ENCODE measurements around the gene LAMA5.

Gene LAMA5

GRCh38 chr20:62336775-62337557, 30.1 kb downstream of the LAMA5 start:
- TF ChIP-seq EP300 (IDR thresholded peaks at IDR 0.05; ENCODE audit: borderline replicate concordance) (0 out of 2 replicates have a peak, but pooled peaks have one; percentile 13), YY1 (IDR thresholded peaks at IDR 0.05; ENCODE audit: low read depth) (no peak), REST (IDR thresholded peaks at IDR 0.05; ENCODE audit: low read depth) (no peak), RAD21 (IDR thresholded peaks at IDR 0.05; ENCODE audit: low read depth) (no peak)

DNA sequence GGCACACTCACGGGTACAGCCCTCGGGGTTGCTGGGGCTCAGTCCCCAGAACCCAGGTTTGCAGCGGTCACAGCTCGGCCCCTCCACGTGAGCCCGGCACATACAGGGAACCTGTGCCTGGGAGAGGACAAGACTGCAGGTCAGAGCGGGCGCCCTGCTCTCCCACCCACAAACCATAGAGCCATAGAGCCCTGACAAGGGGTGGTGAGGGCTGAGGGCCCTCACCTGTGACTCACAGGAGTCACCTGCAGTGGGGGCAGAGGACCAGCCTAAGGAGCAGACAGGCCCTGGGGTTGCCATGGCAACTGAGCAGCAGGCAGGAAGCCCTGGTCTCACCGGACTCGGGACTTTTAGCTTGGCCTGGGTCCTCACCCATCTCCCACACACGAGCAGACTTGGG, 30.8 kb downstream of the LAMA5 start:
- peak; percentile 2; the same call in 1 of the 2 replicates for TF ChIP-seq EP300 (IDR thresholded peaks at IDR 0.05; ENCODE audit: borderline replicate concordance)
- TF ChIP-seq ZBTB7A (IDR thresholded peaks at IDR 0.05; ENCODE audit: low read depth): peak; percentile 22; the same call in 1 of the 2 replicates
- TF ChIP-seq RAD21 (IDR thresholded peaks at IDR 0.05; ENCODE audit: low read depth): no peak
- no peak for TF ChIP-seq CREB1 (IDR thresholded peaks at IDR 0.05; ENCODE audit: low read depth)
- TF ChIP-seq, protein P1, sequence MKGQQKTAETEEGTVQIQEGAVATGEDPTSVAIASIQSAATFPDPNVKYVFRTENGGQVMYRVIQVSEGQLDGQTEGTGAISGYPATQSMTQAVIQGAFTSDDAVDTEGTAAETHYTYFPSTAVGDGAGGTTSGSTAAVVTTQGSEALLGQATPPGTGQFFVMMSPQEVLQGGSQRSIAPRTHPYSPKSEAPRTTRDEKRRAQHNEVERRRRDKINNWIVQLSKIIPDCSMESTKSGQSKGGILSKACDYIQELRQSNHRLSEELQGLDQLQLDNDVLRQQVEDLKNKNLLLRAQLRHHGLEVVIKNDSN (IDR thresholded peaks at IDR 0.05): no peak
- no peak for TF ChIP-seq REST (IDR thresholded peaks at IDR 0.05; ENCODE audit: low read depth)
- TF ChIP-seq FOXM1 (IDR thresholded peaks at IDR 0.05; ENCODE audit: borderline replicate concordance, low read depth): no peak
- TF ChIP-seq TAF1 (IDR thresholded peaks at IDR 0.05; ENCODE audit: low read depth): no peak
- no peak for TF ChIP-seq YY1 (IDR thresholded peaks at IDR 0.05; ENCODE audit: low read depth)

- no peak for TF ChIP-seq TEAD4 (IDR thresholded peaks at IDR 0.05)
Observed at GRCh38 chr20:62335532-62335931, 31.6 kb downstream of the LAMA5 start.

GRCh38 chr20:62334881-62335280, 32.2 kb downstream of the LAMA5 start:
- TF ChIP-seq NFIC (IDR thresholded peaks at IDR 0.05): no peak
- TF ChIP-seq, protein P1 (IDR thresholded peaks at IDR 0.05): no peak
- no peak for TF ChIP-seq TAF1 (IDR thresholded peaks at IDR 0.05; ENCODE audit: low read depth)
- no peak for TF ChIP-seq EP300 (IDR thresholded peaks at IDR 0.05; ENCODE audit: borderline replicate concordance)
- no peak for TF ChIP-seq CEBPB (IDR thresholded peaks at IDR 0.05)
- TF ChIP-seq ZBTB7A (IDR thresholded peaks at IDR 0.05; ENCODE audit: low read depth): no peak

GRCh38 chr20:62333820-62334595, 33.1 kb downstream of the LAMA5 start:
- TF ChIP-seq EGR1 (IDR thresholded peaks at IDR 0.05): no peak
- no peak for TF ChIP-seq RAD21 (IDR thresholded peaks at IDR 0.05; ENCODE audit: low read depth)
- no peak for TF ChIP-seq CEBPB (IDR thresholded peaks at IDR 0.05)
- TF ChIP-seq FOXM1 (IDR thresholded peaks at IDR 0.05; ENCODE audit: borderline replicate concordance, low read depth): no peak
- TF ChIP-seq TAF1 (IDR thresholded peaks at IDR 0.05; ENCODE audit: low read depth): no peak
- TF ChIP-seq REST (IDR thresholded peaks at IDR 0.05; ENCODE audit: low read depth): no peak
- no peak for TF ChIP-seq NFIC (IDR thresholded peaks at IDR 0.05)
- TF ChIP-seq EP300 (IDR thresholded peaks at IDR 0.05; ENCODE audit: borderline replicate concordance): no peak
- TF ChIP-seq ZBTB7A (IDR thresholded peaks at IDR 0.05; ENCODE audit: low read depth): no peak
- TF ChIP-seq CREB1 (IDR thresholded peaks at IDR 0.05; ENCODE audit: low read depth): no peak
- no peak for TF ChIP-seq TEAD4 (IDR thresholded peaks at IDR 0.05)
- no peak for TF ChIP-seq MAX (IDR thresholded peaks at IDR 0.05)
- TF ChIP-seq, protein P1 (IDR thresholded peaks at IDR 0.05): no peak
- no peak for TF ChIP-seq YY1 (IDR thresholded peaks at IDR 0.05; ENCODE audit: low read depth)
- TF ChIP-seq TCF12 (IDR thresholded peaks at IDR 0.05; ENCODE audit: low read depth): no peak
